Measurements from ENCODE around the gene ACBD7.

Gene ACBD7

DNA sequence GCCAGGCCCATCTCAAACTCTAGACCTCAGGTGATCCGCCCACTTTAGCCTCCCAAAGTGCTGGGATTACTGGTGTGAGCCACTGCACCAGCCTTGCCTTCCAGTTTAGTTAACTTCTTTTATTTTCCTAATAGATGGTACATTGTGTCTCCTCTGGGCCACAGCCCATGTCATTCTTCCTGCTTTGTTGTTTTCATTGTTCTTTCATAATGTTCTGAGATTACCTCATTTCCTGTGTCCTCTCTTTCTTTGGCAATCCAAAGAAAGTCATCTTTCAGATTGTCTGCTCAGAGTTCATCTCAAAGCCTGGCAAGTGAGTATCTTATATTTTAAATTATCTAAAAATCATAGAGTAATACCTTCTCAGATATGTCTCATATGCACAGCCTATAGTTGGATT lies 44.9 kb downstream of the ACBD7 start, which contains the start of gene OLAH:
Gene OLAH (plus strand): TSS at position 270 of the 400 bp plus-strand sequence. CDS start 3,346 bp downstream, outside the sequence.
- no peak for TF ChIP-seq CTCF (IDR thresholded peaks at IDR 0.05)
- Histone ChIP-seq H3K4me3 (no peak within 1 kb of the TSS), H3K27me3 (no peaks in the 10 kb centered on the region), H3K9me3 (no peaks in the 10 kb centered on the region), H3K4me1 (peaks cover 6 to 22% (median 11%) of the 10 kb centered on the region in 4 donors), H3K36me3 (no peaks in the 10 kb centered on the region), H3K27ac (no peak within 1 kb of the TSS)
- intact Hi-C loops (cut with DNase I; ENCODE audit: low total_unique reads) = no loop called here
- no peak for DNase-seq

DNA sequence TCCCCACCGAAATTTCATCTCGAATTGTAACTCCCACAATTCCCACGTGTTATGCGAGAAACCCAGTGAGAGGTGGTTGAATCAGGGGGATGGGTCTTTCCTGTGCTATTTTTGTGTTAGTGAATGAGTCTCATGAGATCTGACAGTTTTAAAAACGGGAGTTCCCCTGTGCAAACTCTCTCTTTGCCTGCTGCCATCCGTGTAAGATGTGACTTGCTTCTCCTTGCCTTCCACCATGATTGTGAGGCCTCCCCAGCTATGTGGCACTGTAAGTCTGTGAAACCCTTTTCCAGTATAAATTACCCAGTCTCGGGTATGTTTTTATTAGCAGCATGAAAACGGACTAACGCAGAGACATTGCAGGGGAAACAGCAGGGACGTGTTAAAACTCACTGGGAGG lies 50.2 kb downstream of the ACBD7 start:
- no peak overlapping the region for H3K27ac ChIP-seq
- no peak for DNase-seq
- no peak overlapping the region for H3K4me3 ChIP-seq
- TF ChIP-seq CTCF (IDR thresholded peaks at IDR 0.05) = no peak
- no peaks in the 10 kb centered on the region for H3K9me3 ChIP-seq
- no peaks in the 10 kb centered on the region for H3K27me3 ChIP-seq
- intact Hi-C loops (cut with DNase I; ENCODE audit: low total_unique reads) = no loop called here
- no peaks in the 10 kb centered on the region for H3K36me3 ChIP-seq
- no peaks in the 10 kb centered on the region for H3K4me1 ChIP-seq

GRCh38 chr10:15037691-15038090 lies 50.9 kb downstream of the ACBD7 start:
- H3K4me1 ChIP-seq = no peaks in the 10 kb centered on the region
- no peaks in the 10 kb centered on the region for H3K27me3 ChIP-seq
- intact Hi-C loops (cut with DNase I; ENCODE audit: low total_unique reads) = no loop called here
- no peaks in the 10 kb centered on the region for H3K36me3 ChIP-seq
- no peak overlapping the region for H3K27ac ChIP-seq
- no peak overlapping the region for H3K4me3 ChIP-seq
- no peak for DNase-seq
- no peaks in the 10 kb centered on the region for H3K9me3 ChIP-seq
- no peak for TF ChIP-seq CTCF (IDR thresholded peaks at IDR 0.05)

GRCh38 chr10:15035385-15036301 lies 52.9 kb downstream of the ACBD7 start:
- H3K9me3 ChIP-seq = no peaks in the 10 kb centered on the region
- H3K27ac ChIP-seq = no peak overlapping the region
- no peak overlapping the region for H3K4me3 ChIP-seq
- intact Hi-C loops (cut with DNase I; ENCODE audit: low total_unique reads) = no loop called here
- no peaks in the 10 kb centered on the region for H3K36me3 ChIP-seq
- no peaks in the 10 kb centered on the region for H3K27me3 ChIP-seq
- TF ChIP-seq CTCF (IDR thresholded peaks at IDR 0.05) = no peak
- peak in 1 of 2 donors; percentile 21 for DNase-seq
- H3K4me1 ChIP-seq = no peaks in the 10 kb centered on the region

GRCh38 chr10:15027741-15028140 lies 60.8 kb downstream of the ACBD7 start:
- H3K27ac ChIP-seq = no peak overlapping the region
- H3K9me3 ChIP-seq = no peaks in the 10 kb centered on the region
- intact Hi-C loops (cut with DNase I; ENCODE audit: low total_unique reads) = loop anchor here (10.0 kb wide), 1 partner anchor 937 kb away; no protein-coding TSS in a partner anchor
- TF ChIP-seq CTCF (IDR thresholded peaks at IDR 0.05) = no peak
- DNase-seq = no peak
- H3K27me3 ChIP-seq = no peaks in the 10 kb centered on the region
- no peaks in the 10 kb centered on the region for H3K36me3 ChIP-seq
- peaks cover 0 to 3% (median 0%) of the 10 kb centered on the region in 4 donors for H3K4me1 ChIP-seq
- H3K4me3 ChIP-seq = no peak overlapping the region
